ENCODE results near the gene UNC79.
"Not testable (repeated sequence)": the region's sequence is repeated elsewhere in the genome, so short reads cannot be mapped to it uniquely, and the experiment has no call there.

The UNC79 gene

DNA sequence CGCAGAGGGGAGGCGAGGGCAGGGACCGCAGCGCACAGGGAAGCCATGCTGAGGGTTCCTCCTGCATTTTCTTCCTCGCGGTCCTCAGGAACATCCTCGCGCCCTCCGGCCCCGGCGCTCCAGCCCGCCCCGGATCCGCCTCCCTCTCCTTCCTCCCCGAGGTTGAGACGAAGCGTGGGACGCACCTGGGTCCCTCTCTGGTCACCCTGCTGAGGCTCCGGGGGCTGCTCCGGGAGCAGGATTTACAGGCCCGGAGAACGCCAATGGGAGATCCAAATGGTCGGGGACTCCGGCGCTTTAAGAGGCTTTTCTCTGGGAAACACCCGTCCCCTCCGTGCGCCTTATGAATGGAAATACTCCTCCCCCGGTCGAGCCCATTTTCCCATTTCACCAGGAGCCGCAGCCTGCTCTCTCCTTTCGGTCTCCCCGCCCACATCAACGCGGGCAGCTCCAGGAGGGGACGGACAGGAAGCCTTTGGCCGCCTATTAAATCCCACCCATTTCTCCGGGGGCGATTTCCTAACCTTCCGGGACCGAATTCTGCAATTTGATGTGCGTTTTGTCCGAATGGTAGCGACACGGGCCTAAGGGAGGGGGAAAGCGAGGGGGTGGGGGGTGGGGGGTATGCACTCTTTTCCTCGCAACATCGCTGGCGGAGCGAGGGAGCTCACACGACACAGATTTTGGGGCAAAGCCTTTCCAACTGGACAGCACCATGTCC lies at the start of gene UNC79:
UNC79 (plus strand) TSS at position 625 of the 721 bp plus-strand sequence; CDS start at position 716, 91 bp downstream.
- no peak for DNase-seq (ENCODE audit: low read depth)
- no peak within 1 kb of the TSS for H3K4me3 ChIP-seq (ENCODE audit: low read depth, low read length)

DNA sequence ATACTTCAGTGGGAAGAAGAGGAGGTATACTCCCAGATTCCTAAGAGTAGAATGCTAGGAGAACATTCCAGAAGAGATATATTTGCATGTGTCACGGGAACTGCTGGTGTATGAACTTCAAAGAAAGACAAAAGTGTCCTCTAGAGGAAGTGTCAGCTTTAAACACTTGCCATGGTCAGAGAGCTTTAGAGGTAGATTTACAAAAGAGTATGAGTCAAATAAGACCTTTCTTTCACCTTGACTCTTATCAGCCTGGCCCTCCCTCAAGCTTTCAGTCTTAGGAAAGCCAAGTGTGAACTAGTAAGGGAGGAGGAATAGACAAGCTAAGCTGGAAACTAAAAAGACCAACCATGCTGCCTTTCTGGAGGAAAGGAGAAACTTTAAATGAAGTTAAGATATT lies 49.1 kb upstream of the UNC79 start:
- H3K4me3 ChIP-seq (ENCODE audit: low read depth, low read length), result no peak overlapping the region
- no peak for DNase-seq (ENCODE audit: low read depth)
- no peak for TF ChIP-seq CTCF (IDR thresholded peaks at IDR 0.05; ENCODE audit: control insufficient read depth, extremely low read depth, insufficient read depth)

More for the DNA sequence above, at the start of gene UNC79:
- no peak for TF ChIP-seq CTCF (IDR thresholded peaks at IDR 0.05; ENCODE audit: control insufficient read depth, extremely low read depth, insufficient read depth)

- H3K4me3 ChIP-seq (ENCODE audit: low read depth, low read length); DNase-seq (ENCODE audit: low read depth): not testable (repeated sequence)
These were observed 46.5 kb upstream of the UNC79 start for GRCh38 chr14:93384256-93384655.

DNA sequence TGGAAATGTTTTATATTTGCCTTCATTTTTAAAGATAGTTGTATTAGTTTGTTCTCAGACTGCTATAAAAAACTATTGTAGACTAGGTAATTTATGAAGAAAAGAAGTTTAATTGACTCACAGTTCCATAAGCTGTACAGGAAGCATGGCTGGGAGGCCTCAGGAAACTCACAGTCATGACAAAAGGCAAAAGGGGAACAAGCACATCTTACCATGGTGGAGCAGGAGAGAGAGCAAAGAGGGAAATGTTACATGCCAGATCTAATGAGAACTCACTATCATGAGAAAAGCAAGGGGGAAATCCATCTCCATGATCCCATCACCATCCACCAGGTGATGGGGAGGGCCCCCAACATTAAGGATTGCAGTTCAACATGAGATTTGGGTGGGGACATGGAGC lies 35.5 kb upstream of the UNC79 start:
- no peak for DNase-seq (ENCODE audit: low read depth)
- TF ChIP-seq CTCF (IDR thresholded peaks at IDR 0.05; ENCODE audit: control insufficient read depth, extremely low read depth, insufficient read depth), result no peak
- H3K4me3 ChIP-seq (ENCODE audit: low read depth, low read length), result no peak overlapping the region

DNA sequence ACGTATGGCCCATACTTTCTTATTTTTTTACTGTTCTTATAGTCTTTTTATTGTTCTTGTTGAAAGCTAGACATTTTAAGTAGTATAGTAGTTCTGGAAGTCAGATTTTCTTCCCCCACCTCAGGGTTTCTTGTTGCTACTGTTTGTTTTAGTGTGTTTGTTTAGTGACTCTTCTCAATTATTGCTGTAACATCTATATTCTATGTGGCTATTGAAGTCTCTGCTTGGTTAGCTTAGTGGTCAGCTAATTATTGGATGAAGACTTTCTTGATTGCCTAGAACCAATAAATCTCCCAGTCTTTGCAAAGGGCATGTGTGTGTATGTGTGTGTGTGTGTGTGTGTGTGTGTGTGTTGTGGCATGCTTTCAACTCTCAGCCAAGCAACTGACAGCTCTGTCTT lies 34.3 kb upstream of the UNC79 start:
- no peak for DNase-seq (ENCODE audit: low read depth)
- no peak for TF ChIP-seq CTCF (IDR thresholded peaks at IDR 0.05; ENCODE audit: control insufficient read depth, extremely low read depth, insufficient read depth)

GRCh38 chr14:93398491-93398890 lies 32.2 kb upstream of the UNC79 start:
- TF ChIP-seq CTCF (IDR thresholded peaks at IDR 0.05; ENCODE audit: control insufficient read depth, extremely low read depth, insufficient read depth), result no peak
- DNase-seq (ENCODE audit: low read depth), result no peak
- no peak overlapping the region for H3K4me3 ChIP-seq (ENCODE audit: low read depth, low read length)

More for the DNA sequence above, 34.3 kb upstream of the UNC79 start:
- no peak overlapping the region for H3K4me3 ChIP-seq (ENCODE audit: low read depth, low read length)

DNA sequence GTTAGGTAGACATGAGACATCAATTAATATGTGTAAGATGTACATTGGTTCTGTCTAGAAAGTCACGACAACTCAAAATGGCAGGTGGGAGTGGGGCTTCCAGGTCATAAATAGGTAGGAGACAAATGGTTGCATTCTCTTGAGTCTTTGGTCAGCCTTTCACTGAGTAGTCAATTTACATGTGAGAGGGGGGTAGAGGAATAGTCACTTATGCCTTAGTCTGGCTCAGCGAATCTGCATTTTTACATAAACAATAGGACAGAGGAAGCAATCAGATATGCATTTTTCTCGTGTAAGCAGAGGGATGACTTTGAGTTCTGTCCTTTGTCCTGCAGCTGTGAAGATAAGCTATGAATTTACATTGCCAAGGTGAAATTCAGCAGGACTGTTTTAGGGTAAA lies 27.8 kb upstream of the UNC79 start:
- DNase-seq (ENCODE audit: low read depth), result no peak
- H3K4me3 ChIP-seq (ENCODE audit: low read depth, low read length), result no peak overlapping the region
- no peak for TF ChIP-seq CTCF (IDR thresholded peaks at IDR 0.05; ENCODE audit: control insufficient read depth, extremely low read depth, insufficient read depth)
